PC-9 (cell line): ENCODE measurements around the gene DLGAP5. TPM values are rescaled to one million over a fixed set of nuclear protein-coding genes. Genes with fewer than 3 reads are reported as not detected.
A peak's percentile ranks its signal among the peaks of the same experiment; 100 is the strongest.

Source experiments
- BruUV-seq: library from RNA; stranded (reverse); fragments of 400-500 nt; replicated peaks from 2 replicates; lab custom pipeline; 2021; lab: Mats Ljungman, UMichigan
- CTCF ChIA-PET: fragments of 300-600 bp; sonication (Branson Sonifier 250); formaldehyde crosslinking; loops from one replicate; lab custom pipeline; 2022; ENCODE audit warnings: antibody characterized with exemption; lab: Charles Lee
- POLR2A ChIA-PET: fragments of 300-600 bp; sonication (Branson Sonifier 250); formaldehyde crosslinking; loops from one replicate; lab custom pipeline; 2022; ENCODE audit warnings: antibody characterized with exemption; ENCODE audit not compliant: unreplicated experiment; lab: Charles Lee
- DNase-seq, 2 experiments: peaks; one replicate each; pipeline versions ENCODE4 v3.0.0 to v3.0.0-alpha.2; 2015 to 2022; ENCODE audit warnings: mixed read lengths in 1 of 2
- H2AFZ ChIP-seq: fragments of 200-600 bp; sonication (generic); 2 replicates; pipeline ENCODE4 v1.8.1; 2017; ENCODE audit warnings: antibody characterized with exemption
- H3F3A ChIP-seq: fragments of 200-600 bp; sonication (generic); 2 replicates; pipeline ENCODE4 v1.8.1; 2017; ENCODE audit warnings: antibody characterized with exemption, mild to moderate bottlenecking, low read depth; ENCODE audit not compliant: insufficient read depth
- H3K27ac ChIP-seq: fragments of 200-600 bp; sonication (generic); 2 replicates; pipeline ENCODE4 v1.6.1; 2016; ENCODE audit warnings: mixed run types
- H3K27me3 ChIP-seq: fragments of 200-600 bp; sonication (generic); 2 replicates; pipeline ENCODE4 v1.6.1; 2016; ENCODE audit warnings: low read depth, mixed run types; ENCODE audit not compliant: insufficient read depth
- H3K36me3 ChIP-seq: fragments of 200-600 bp; sonication (generic); 2 replicates; pipeline ENCODE4 v1.6.1; 2016; ENCODE audit warnings: low read depth, mixed run types
- H3K4me1 ChIP-seq: fragments of 200-600 bp; sonication (generic); replicated peaks from 2 replicates; pipeline ENCODE4 v1.6.1; 2016; ENCODE audit warnings: mixed run types; ENCODE audit not compliant: insufficient read depth
- H3K4me2 ChIP-seq: fragments of 200-600 bp; sonication (generic); 2 replicates; pipeline ENCODE4 v1.6.1; 2017; ENCODE audit warnings: mixed run types
- H3K4me3 ChIP-seq: fragments of 200-600 bp; sonication (generic); 2 replicates; pipeline ENCODE4 v1.6.1; 2016; ENCODE audit warnings: mixed run types
- H3K79me2 ChIP-seq: fragments of 200-600 bp; sonication (generic); 2 replicates; pipeline ENCODE4 v1.6.1; 2017; ENCODE audit warnings: low read depth, mixed run types
- H3K9me2 ChIP-seq: fragments of 200-600 bp; sonication (generic); 2 replicates; pipeline ENCODE4 v1.8.1; 2017; ENCODE audit warnings: mild to moderate bottlenecking; ENCODE audit not compliant: insufficient read depth
- H3K9me3 ChIP-seq: fragments of 200-600 bp; sonication (generic); 2 replicates; pipeline ENCODE4 v1.8.1; 2016; ENCODE audit warnings: low read depth; ENCODE audit not compliant: insufficient read depth
- H4K20me1 ChIP-seq: fragments of 200-600 bp; sonication (generic); 2 replicates; pipeline ENCODE4 v1.8.1; 2017; ENCODE audit not compliant: insufficient read depth
- EZH2 ChIP-seq: fragments of 200-600 bp; sonication (generic); IDR thresholded peaks from 2 replicates; pipeline ENCODE4 v1.8.0; 2017; ENCODE audit warnings: antibody characterized with exemption, low read depth
- intact Hi-C: fragments of 100-400 bp; cut with micrococcal nuclease; formaldehyde crosslinking; loops from one replicate; pipeline ENCODE4 v1.10.0; 2022; ENCODE audit not compliant: unreplicated experiment
- total RNA-seq: library from RNA; stranded (reverse); gene quantifications from 2 replicates; pipeline ENCODE4 v1.2.3, GENCODE V29; 2021
- TF ChIP-seq, protein P1 (sequence below): fragments of 200-600 bp; sonication (generic); conservative IDR thresholded peaks from 2 replicates; pipeline ENCODE4 v1.6.1; 2017; ENCODE audit warnings: mixed run types, antibody characterized with exemption, mild to moderate bottlenecking, moderate library complexity

Gene DLGAP5
- total RNA-seq, 1 experiment from 2014 or later, result 80.0 TPM

DNA sequence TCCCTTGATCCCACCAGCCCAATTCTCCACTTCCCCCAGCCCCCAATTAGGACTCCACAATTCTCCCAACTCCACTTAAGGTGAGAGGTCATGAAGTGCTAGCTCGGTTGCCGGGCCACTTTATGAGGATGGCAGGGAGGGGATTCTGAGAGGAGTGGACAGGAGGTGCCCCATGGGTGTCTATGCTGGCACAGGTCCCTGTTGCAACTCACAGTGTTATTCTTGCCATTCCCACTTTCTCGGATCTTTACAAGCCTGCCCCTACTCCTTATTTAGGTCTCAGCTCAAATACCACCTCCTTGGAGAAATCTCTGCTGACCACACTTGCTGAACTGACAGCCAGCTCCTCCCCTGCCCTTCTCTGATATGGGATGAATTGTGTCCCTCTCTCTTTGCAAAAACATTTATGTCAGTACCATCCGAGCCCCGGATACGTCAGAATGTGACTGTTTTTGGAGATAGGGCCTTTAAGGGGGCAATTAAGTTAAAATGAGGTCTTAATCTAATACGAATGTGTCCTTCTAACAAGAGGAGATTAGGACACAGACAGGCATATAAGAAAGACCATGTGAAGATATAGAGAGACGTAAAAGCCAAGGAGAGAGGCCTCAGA, 66.5 kb downstream of the DLGAP5 start:
- no peak overlapping the region for H2AFZ ChIP-seq
- ChIA-PET CTCF (interaction anchor here (0.7 kb wide), 1 partner anchor 14 kb away, joined by 3 read pairs; no protein-coding TSS in a partner anchor), POLR2A (no interaction called here)
- TF ChIP-seq, protein P1, sequence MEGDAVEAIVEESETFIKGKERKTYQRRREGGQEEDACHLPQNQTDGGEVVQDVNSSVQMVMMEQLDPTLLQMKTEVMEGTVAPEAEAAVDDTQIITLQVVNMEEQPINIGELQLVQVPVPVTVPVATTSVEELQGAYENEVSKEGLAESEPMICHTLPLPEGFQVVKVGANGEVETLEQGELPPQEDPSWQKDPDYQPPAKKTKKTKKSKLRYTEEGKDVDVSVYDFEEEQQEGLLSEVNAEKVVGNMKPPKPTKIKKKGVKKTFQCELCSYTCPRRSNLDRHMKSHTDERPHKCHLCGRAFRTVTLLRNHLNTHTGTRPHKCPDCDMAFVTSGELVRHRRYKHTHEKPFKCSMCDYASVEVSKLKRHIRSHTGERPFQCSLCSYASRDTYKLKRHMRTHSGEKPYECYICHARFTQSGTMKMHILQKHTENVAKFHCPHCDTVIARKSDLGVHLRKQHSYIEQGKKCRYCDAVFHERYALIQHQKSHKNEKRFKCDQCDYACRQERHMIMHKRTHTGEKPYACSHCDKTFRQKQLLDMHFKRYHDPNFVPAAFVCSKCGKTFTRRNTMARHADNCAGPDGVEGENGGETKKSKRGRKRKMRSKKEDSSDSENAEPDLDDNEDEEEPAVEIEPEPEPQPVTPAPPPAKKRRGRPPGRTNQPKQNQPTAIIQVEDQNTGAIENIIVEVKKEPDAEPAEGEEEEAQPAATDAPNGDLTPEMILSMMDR, result no peak
- no peak for TF ChIP-seq EZH2
- no TSS peak for BruUV-seq
- peaks cover 66% of the 10 kb centered on the region for H3F3A ChIP-seq
- no peaks in the 10 kb centered on the region for H3K9me3 ChIP-seq
- peaks cover 88% of the 10 kb centered on the region for H3K4me1 ChIP-seq
- no peak overlapping the region for H3K4me3 ChIP-seq
- H3K27ac ChIP-seq, result no peak overlapping the region
- H3K4me2 ChIP-seq, result peak overlapping the region; percentile 7
- no peaks in the 10 kb centered on the region for H3K36me3 ChIP-seq
- H4K20me1 ChIP-seq, result no peaks in the 10 kb centered on the region
- intact Hi-C loops, result no loop called here
- H3K79me2 ChIP-seq, result peaks cover 4% of the 10 kb centered on the region; the same call in 1 of the 2 replicates
- H3K9me2 ChIP-seq, result no peaks in the 10 kb centered on the region
- no peaks in the 10 kb centered on the region for H3K27me3 ChIP-seq
- DNase-seq, result no peak

DNA sequence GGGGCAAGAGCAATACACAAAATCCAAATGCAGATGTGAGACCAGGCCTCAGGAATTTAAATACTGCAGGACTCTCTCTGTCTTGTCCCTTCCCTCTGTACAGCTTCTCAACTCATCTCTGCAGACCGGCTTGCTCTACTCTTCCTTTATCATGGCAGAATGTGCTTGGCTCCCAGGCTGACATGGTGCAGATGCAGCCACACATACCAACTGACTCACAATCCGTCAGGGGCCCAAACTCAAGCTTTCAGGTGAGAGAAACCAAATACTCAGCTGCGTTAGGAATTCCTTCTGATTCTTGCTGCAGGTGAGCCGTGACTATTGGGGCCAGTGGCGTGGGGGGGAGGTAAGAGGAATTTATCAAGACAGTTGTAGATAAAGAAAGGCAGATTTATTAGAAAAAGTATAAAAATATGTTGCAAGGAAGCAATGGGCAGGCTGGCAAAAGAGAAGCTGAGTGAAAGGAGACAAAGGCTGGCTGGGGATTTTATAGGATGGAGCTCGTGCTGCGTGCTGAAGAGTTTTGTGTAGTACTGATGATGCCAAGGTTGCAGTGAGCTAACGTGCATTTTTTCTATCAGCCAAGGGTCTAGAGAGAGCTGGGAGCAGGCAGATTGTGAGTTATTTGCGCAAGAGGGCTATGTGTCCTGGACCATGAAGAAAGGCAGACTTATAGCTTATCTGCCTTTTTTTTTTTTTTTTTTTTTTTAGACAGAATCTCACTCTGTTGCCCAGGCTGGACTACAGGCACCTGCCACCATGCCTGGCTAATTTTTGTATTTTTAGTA, 67.3 kb downstream of the DLGAP5 start:
- intact Hi-C loops, result no loop called here
- peak overlapping the region; percentile 67; the same call in 1 of the 2 replicates for H3K4me2 ChIP-seq
- peaks cover 67% of the 10 kb centered on the region for H3F3A ChIP-seq
- H3K36me3 ChIP-seq, result no peaks in the 10 kb centered on the region
- no peaks in the 10 kb centered on the region for H3K79me2 ChIP-seq
- TF ChIP-seq EZH2, result no peak
- TF ChIP-seq, protein P1, result no peak
- no peak overlapping the region for H2AFZ ChIP-seq
- H3K27ac ChIP-seq, result no peak overlapping the region
- BruUV-seq, result no TSS peak
- no peaks in the 10 kb centered on the region for H3K9me2 ChIP-seq
- H3K27me3 ChIP-seq, result no peaks in the 10 kb centered on the region
- H3K4me1 ChIP-seq, result peaks cover 95% of the 10 kb centered on the region
- POLR2A ChIA-PET, result interaction anchor here (0.7 kb wide), 1 partner anchor 47 kb away, joined by 8 read pairs; no protein-coding TSS in a partner anchor
- peak; percentile 22 to 29 for DNase-seq
- H3K4me3 ChIP-seq, result no peak overlapping the region
- CTCF ChIA-PET, result interaction anchor here (0.7 kb wide), 1 partner anchor 22 kb away, joined by 3 read pairs; no protein-coding TSS in a partner anchor
- H3K9me3 ChIP-seq, result no peaks in the 10 kb centered on the region
- no peaks in the 10 kb centered on the region for H4K20me1 ChIP-seq

DNA sequence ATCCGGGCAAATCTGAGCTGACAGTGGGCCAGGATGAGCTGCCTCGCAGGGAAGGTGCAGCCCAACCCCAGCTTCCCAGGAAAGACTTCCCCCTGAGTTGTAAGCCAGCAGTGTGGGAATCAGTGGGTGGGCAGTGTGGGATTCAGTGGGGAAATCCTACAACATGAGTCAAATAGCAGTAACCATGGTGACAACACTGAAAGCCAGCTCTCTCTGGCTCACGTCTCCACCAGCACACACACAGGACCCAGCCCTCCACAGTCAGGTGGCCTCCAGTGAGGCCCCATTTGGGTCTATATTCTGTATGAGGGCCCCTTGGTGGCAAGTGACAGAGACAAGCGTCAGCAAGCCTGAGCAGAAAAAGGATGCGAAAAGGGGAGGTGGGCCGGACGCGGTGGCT, 68.3 kb downstream of the DLGAP5 start:
- Histone ChIP-seq H3K4me1 (peaks cover 88% of the 10 kb centered on the region), H3K27me3 (no peaks in the 10 kb centered on the region), H3K9me2 (no peaks in the 10 kb centered on the region), H3F3A (peaks cover 64% of the 10 kb centered on the region), H3K4me3 (0 out of 2 replicates have a peak overlapping the region, but pooled peaks have one; percentile 12), H4K20me1 (no peaks in the 10 kb centered on the region), H3K36me3 (no peaks in the 10 kb centered on the region), H3K9me3 (no peaks in the 10 kb centered on the region), H3K27ac (peak overlapping the region; percentile 76), H2AFZ (no peak overlapping the region), H3K79me2 (no peaks in the 10 kb centered on the region), H3K4me2 (peak overlapping the region; percentile 67)
- POLR2A ChIA-PET, result interaction anchor here (0.7 kb wide), 1 partner anchor 20 kb away, joined by 5 read pairs; no protein-coding TSS in a partner anchor
- peak; percentile 45 to 69 for DNase-seq
- CTCF ChIA-PET, result no interaction called here
- TF ChIP-seq, protein P1, result no peak
- no peak for TF ChIP-seq EZH2
- intact Hi-C loops, result no loop called here
- BruUV-seq, result no TSS peak
